ENCODE data around the gene ZBTB32.
A peak's percentile ranks its signal among the peaks of the same experiment; 100 is the strongest.

ZBTB32 gene

DNA sequence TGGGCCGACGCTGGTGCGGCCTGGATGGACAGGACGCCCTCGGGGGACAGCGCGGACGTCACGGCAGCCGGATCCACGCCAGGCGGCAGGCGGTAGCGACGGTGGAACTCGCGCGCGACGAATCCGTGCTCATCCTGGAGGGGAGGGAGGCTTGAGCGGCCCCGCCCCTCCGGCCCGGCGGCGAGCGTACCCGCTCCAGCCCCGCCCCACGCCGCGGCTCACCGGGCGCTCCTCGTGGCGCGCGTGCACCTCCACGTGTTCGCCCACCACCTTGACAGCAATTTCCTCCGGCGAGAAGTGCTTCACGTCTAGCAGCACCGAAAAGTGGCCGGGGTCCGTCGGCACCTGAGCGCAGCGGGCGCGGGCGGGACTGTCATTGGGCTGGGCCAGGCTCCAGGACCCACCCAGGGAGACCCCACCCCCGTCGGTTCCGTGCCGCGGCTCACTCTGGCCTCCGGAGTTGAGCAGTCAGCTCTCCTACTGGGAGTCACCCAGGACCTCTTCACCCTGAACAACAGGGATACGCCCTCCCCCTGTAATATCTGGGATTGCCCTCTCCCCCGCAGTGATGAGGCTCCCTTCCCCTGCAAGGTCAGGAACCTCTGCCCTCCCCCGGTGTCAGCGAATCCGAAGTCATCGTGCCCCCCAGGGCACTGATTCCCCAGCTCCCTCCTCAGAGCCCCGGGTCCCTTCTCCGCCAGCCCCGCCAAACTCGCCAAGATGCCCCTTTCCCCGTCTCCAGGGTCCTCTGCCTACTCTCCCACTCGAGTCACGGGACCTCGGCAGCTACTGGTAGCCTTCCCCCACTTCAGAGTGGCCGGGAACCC, 51.4 kb downstream of the ZBTB32 start:
- no peak for DNase-seq

DNA sequence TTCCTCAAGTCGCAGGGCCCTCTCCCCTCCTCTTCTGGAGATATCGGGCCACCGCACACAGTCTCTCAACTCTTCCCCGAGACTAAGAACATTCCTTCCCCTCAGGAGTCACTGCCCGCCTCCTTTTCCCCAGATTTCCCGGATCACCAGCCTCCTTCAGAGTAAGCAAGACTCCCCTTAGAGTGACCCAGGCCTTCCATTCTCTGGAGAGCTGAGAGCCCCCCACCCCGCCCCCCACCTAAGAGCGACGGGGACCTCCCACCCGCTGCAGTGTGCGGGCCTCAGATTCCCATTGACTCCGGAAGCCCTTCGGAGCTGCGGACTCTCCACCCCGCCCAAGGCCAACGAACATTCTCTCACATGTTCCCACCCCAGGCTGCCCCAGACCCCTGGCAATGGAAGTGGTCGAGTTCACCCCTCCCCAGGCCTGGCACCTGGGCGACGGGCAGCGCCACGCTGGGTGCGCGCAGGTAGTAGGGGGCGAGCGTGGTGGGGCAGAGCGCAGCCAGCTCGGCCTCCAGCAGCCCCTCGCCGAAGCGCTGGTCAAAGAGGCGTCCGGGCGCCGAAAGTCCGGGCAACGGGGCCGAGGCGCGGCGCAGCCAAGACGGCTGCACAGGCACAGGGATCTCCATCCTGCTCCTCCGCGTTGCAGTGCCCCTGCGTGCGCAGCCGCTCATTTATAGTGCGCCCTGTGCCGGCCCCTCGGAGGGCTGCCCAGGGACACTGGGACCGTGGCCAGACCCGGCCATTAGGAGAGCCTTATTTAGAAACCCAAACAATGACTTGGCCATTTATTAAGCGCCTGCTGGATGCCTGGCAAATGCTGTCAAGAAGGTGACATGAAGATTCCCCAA, 52.2 kb downstream of the ZBTB32 start, which contains the start of gene HSPB6:
Gene HSPB6 (minus strand): TSS at position 653 of the 854 bp plus-strand sequence. CDS start 21 bp downstream, at position 632.
- DNase-seq: no peak

DNA sequence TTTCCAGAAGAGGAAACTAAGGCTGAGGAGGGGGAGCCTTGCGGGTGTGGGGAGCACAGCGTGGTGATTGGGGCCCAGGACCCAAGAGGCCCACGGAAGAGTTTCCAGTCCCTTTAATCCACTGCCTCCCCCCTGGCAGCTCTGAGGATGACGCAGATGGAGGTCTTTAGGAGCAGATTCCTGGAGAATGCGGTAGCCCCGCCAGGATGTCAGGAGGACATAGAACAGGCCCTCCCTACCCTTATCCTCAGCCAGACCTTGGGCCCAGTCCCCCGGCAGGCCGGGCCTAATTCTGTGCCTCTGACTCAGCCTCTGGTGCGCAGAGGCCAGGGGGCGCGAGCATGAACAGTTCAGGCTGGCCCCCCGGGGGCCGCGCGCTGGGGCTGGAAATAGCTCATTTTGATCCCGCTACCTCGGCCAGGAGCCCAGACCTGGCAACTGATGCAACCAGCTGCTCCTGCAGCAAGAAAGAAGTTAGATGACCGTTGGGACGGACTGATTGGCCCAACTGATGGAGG, 52.9 kb downstream of the ZBTB32 start:
- peak; percentile 18 for DNase-seq

DNA sequence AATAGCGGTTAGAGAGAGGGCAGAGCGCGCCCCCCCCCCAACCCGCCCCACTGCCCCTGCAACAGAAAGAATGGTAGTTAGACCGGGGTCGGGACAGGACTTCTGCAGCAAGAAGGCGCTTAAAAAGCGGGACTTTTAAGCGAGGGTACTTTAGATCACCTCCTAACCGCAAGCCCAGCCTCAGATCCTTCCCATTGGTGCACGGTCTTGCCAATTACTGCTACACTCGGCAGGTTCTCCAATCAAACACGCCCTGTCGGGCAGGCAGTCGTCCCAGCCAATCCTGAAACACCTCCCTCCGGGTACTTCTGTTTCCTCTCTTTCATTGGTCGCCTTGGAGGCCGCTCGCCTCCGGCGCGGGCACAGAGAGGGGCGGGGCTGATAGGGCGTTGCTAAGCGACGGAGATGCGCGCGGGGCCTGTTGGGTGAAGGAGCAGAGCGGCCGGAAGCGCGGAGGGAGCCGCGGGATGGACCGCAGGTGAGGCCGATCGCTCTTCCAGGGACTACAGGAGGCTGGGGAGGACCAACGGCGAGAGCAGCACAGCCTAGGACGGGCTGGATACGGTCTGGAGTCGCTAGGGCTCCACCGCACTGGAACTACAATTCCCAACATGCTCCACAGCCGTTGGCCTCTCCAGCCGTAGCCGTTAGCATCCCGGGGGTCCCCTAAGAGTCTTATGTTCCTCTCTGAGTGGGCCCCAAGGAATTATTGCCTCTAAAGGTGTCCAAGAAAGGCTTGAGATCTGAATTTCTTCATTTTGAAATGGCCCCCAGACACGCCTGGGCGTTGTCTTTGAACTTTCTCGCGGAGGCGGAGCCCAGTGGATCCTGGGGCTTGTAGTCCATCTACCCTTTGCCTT, 53.6 kb downstream of the ZBTB32 start, which contains the start of gene PROSER3:
Gene PROSER3 (plus strand): TSS at position 428 of the 860 bp plus-strand sequence. CDS start 40 bp downstream, at position 468.
- peak; percentile 98 for DNase-seq

DNA sequence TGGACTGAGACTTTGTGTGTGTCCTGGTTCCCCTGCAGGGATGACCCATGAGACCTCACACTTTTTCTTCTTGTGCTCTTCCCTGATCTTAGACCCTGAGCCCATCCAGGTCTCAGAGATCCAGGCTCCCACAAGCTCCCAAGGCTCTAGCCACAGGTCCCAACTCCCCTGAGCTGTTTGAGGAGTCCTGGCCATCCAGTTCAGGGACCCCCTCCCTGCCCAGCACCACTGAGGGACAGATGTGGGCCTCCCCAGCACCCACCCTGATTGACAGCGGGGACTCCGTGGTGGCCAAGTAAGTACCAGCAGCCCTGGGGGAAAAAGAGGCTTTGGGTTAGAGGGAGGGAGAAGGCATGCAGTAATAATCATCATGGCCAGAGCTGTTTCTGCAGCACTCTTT, 55.3 kb downstream of the ZBTB32 start:
- DNase-seq: no peak

DNA sequence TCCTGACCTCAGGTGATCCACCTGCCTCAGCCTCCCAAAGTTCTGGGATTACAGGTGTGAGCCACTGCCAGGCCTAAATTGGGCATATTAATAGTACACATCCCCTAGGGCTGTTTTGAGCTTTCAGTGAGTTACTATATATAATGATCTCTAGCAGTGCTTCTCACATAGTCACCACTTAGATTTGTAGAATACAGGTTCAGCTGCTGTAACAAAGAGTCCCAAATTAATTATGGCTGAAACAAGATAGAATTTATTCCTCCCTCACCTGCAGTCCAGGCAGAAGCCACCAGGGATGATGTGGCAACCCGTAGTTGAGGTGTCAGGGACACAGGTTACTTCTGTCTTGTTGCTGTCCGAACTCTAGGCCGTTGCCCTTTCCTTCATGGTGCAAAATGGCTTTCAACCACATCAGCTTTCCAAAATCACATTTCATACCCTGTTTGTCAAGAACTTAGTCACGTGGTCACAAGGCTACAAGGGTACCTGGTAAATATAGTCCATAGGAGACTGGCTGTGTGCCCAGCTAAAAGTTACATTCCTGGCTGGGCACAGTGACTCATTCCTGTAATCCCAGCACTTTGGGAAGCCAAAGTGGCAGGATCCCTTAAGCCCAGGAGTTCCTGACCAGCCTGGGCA, 56.5 kb downstream of the ZBTB32 start:
- DNase-seq: no peak

DNA sequence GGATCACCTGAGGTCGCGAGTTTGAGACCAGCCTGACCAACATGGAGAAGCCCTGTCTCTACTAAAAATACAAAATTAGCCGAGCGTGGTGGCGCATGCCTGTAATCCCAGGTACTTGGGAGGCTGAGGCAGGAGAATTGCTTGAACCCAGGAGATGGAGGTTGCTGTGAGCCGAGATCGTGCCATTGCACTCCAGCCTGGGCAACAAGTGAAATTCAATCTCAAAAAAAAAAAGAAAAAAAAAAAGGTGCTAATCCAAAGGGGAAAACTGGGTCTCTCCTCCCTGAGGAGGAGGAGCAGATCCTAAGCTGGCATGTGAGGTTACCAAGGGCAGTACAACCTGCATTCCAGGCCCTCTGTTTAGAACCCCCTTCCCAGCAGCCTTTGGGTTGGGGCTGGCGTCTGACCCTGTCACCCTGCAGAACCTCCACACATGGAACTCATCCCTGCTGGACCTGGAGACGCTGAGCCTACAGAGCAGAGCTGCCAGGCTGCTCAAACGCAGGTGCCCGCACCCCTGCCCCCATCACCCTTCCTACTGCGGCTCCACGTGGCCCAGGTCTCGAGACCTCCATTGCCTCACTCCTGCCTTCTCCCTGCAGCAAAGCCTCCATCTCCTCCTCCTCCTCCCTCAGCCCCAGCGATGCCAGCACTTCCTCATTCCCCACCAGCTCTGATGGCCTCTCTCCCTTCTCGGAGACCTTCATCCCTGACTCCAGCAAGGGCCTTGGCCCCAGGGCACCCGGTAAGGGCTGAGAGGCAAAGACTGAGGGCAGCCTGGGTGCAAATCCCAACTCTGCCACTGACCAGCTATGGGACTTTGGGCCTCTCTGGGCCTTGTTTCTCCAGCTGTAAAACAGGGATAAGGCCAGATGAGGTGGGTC, 60.3 kb downstream of the ZBTB32 start:
- DNase-seq: no peak
